HEK293T (cell line): ENCODE data around the gene SYNJ1.

Source experiments
- ARNT ChIP-seq: fragments of 450-650 bp; IDR thresholded peaks from 2 replicates; pipeline ENCODE4 v1.6.1; 2017; ENCODE audit warnings: mild to moderate bottlenecking
- BHLHE40 ChIP-seq: fragments of 450-650 bp; IDR thresholded peaks from 2 replicates; pipeline ENCODE4 v1.6.1; 2016; ENCODE audit warnings: mild to moderate bottlenecking, moderate library complexity, borderline replicate concordance
- CTBP1 ChIP-seq: fragments of 450-650 bp; IDR thresholded peaks from 2 replicates; pipeline ENCODE4 v1.6.1; 2016; ENCODE audit warnings: borderline replicate concordance
- ELF4 ChIP-seq: fragments of 450-650 bp; IDR thresholded peaks from 2 replicates; pipeline ENCODE4 v1.6.1; 2017; ENCODE audit warnings: antibody characterized with exemption
- FOXA1 ChIP-seq: fragments of 450-650 bp; IDR thresholded peaks from 2 replicates; pipeline ENCODE4 v1.6.1; 2016; ENCODE audit warnings: mild to moderate bottlenecking
- FOXK2 ChIP-seq: fragments of 450-650 bp; IDR thresholded peaks from 2 replicates; pipeline ENCODE4 v1.6.1; 2016; ENCODE audit warnings: mild to moderate bottlenecking
- FOXM1 ChIP-seq: fragments of 450-650 bp; IDR thresholded peaks from 2 replicates; pipeline ENCODE4 v1.6.1; 2017; ENCODE audit warnings: mild to moderate bottlenecking, borderline replicate concordance
- LEF1 ChIP-seq: fragments of 450-650 bp; IDR thresholded peaks from 2 replicates; pipeline ENCODE4 v1.6.1; 2017; ENCODE audit warnings: mild to moderate bottlenecking, borderline replicate concordance
- NFRKB ChIP-seq: fragments of 450-650 bp; IDR thresholded peaks from 2 replicates; pipeline ENCODE4 v1.6.1; 2016; ENCODE audit warnings: mild to moderate bottlenecking, moderate library complexity
- SP1 ChIP-seq: fragments of 450-650 bp; IDR thresholded peaks from 2 replicates; pipeline ENCODE4 v1.6.1; 2017
- SUZ12 ChIP-seq: fragments of 450-650 bp; IDR thresholded peaks from 2 replicates; pipeline ENCODE4 v1.6.1; 2016; ENCODE audit warnings: mild to moderate bottlenecking
- TARDBP ChIP-seq: fragments of 450-650 bp; IDR thresholded peaks from 2 replicates; pipeline ENCODE4 v1.6.1; 2016
- ZNF384 ChIP-seq: fragments of 450-650 bp; IDR thresholded peaks from 2 replicates; pipeline ENCODE4 v1.6.1; 2016

- TF ChIP-seq CTBP1 (no peak), SUZ12 (no peak), BHLHE40 (no peak), FOXM1 (no peak), ZNF384 (no peak), ARNT (no peak), SP1 (no peak), ELF4 (no peak), TARDBP (no peak), FOXK2 (no peak), FOXA1 (no peak), LEF1 (no peak), NFRKB (no peak)
These were observed 132.4 kb downstream of the SYNJ1 start for GRCh38 chr21:32595431-32595830.
